SK-N-SH (cell line): ENCODE data around the gene RNU4-1. TPM values are rescaled to one million over a fixed set of nuclear protein-coding genes. Genes with fewer than 3 reads are reported as not detected.

ENCODE experiments used
- CTCF ChIA-PET: fragments of 300-600, 350-600 bp; formaldehyde crosslinking; extraction: SDS; loops from one replicate; lab custom pipeline; 2021; lab: Yijun Ruan, JAX
- POLR2A ChIA-PET: fragments of 350-600 bp; sonication (Branson Sonifier 250); formaldehyde crosslinking; extraction: SDS; loops from one replicate; lab custom pipeline; 2020; ENCODE audit warnings: antibody characterized with exemption, inconsistent platforms; lab: Yijun Ruan, JAX
- DNase-seq: peaks from one replicate; pipeline ENCODE4 v3.0.0; 2012
- H2AFZ ChIP-seq: fragments of 200-600 bp; sonication (generic); 2 replicates; pipeline ENCODE4 v1.8.1; 2016; ENCODE audit warnings: antibody characterized with exemption, mild to moderate bottlenecking, low read depth
- H3F3A ChIP-seq: fragments of 200-600 bp; sonication (generic); replicated peaks from 2 replicates; pipeline ENCODE3; 2016; ENCODE audit warnings: antibody characterized with exemption, mild to moderate bottlenecking; ENCODE audit not compliant: insufficient read depth
- H3K27ac ChIP-seq, 2 experiments: fragments of 200-500 bp in 1 of 2; fragments of 200-600 bp in 1 of 2; sonication (Bioruptor generic) in 1 of 2; sonication (generic), shearing (Covaris generic) in 1 of 2; 2 replicates each; pipeline versions ENCODE4 v1.5.1 to v1.6.1; 2014 to 2016; ENCODE audit warnings: low read depth in 2 of 2, inconsistent platforms in 1 of 2, low read length in 1 of 2, mild to moderate bottlenecking in 1 of 2, mixed read lengths in 1 of 2
- H3K27me3 ChIP-seq: fragments of 200-600 bp; sonication (generic), shearing (Covaris generic); 2 replicates; pipeline ENCODE4 v1.6.1; 2016; ENCODE audit warnings: mixed run types; ENCODE audit not compliant: insufficient read depth
- H3K36me3 ChIP-seq, 2 experiments: fragments of 200-500 bp in 1 of 2; fragments of 200-600 bp in 1 of 2; sonication (Bioruptor generic) in 1 of 2; sonication (generic) in 1 of 2; replicated peaks in 1 of 2; 2 replicates each; pipeline versions ENCODE3 to v1.5.1; 2014 to 2016; ENCODE audit warnings: low read length in 1 of 2, mild to moderate bottlenecking in 1 of 2; ENCODE audit not compliant: insufficient read depth in 2 of 2, control insufficient read depth in 1 of 2
- H3K4me1 ChIP-seq, 2 experiments: fragments of 200-500 bp in 1 of 2; fragments of 200-600 bp in 1 of 2; sonication (Bioruptor generic) in 1 of 2; sonication (generic), shearing (Covaris generic) in 1 of 2; 2 replicates each; pipeline versions ENCODE4 v1.5.1 to v1.6.1; 2014 to 2016; ENCODE audit warnings: low read depth in 1 of 2, low read length in 1 of 2, mixed run types in 1 of 2; ENCODE audit not compliant: insufficient read depth in 2 of 2, control insufficient read depth in 1 of 2
- H3K4me2 ChIP-seq: fragments of 200-600 bp; sonication (generic), shearing (Covaris generic); 2 replicates; pipeline ENCODE4 v1.6.1; 2017; ENCODE audit warnings: mixed run types
- H3K4me3 ChIP-seq, 2 experiments: fragments of 200-500 bp in 1 of 2; fragments of 200-600 bp in 1 of 2; sonication (Bioruptor generic) in 1 of 2; sonication (generic), shearing (Covaris generic) in 1 of 2; 2 replicates each; pipeline versions ENCODE4 v1.5.1 to v1.8.1; 2014 to 2016; ENCODE audit warnings: low read depth in 2 of 2, inconsistent platforms in 1 of 2, low read length in 1 of 2, mild to moderate bottlenecking in 1 of 2, mixed read lengths in 1 of 2, moderate library complexity in 1 of 2
- H3K79me2 ChIP-seq: fragments of 200-600 bp; sonication (generic); 2 replicates; pipeline ENCODE4 v1.8.1; 2017; ENCODE audit warnings: mild to moderate bottlenecking; ENCODE audit not compliant: insufficient read depth
- H3K9ac ChIP-seq: fragments of 200-600 bp; sonication (generic); 2 replicates; pipeline ENCODE4 v1.6.1; 2017; ENCODE audit warnings: mixed run types
- H3K9me2 ChIP-seq: fragments of 200-600 bp; sonication (generic); 2 replicates; pipeline ENCODE4 v1.6.1; 2017; ENCODE audit warnings: mixed run types
- H3K9me3 ChIP-seq: fragments of 200-600 bp; sonication (generic); 2 replicates; pipeline ENCODE4 v1.6.1; 2017; ENCODE audit warnings: mixed run types, mild to moderate bottlenecking, moderate library complexity
- H4K20me1 ChIP-seq: fragments of 200-600 bp; sonication (generic); 2 replicates; pipeline ENCODE4 v1.6.1; 2017; ENCODE audit warnings: mild to moderate bottlenecking, mixed run types; ENCODE audit not compliant: insufficient read depth
- CHD2 ChIP-seq: fragments of 150-350 bp; IDR thresholded peaks from 2 replicates; pipeline ENCODE4 v1.6.1; 2018; ENCODE audit warnings: low read length; ENCODE audit not compliant: partially characterized antibody
- ELF1 ChIP-seq: IDR thresholded peaks from 2 replicates; pipeline ENCODE4 v1.4.0; 2012
- EP300 ChIP-seq, 2 experiments: IDR thresholded peaks; 2 replicates each; pipeline versions ENCODE4 v1.4.0 to v1.6.1; 2012; ENCODE audit warnings: borderline replicate concordance in 1 of 2, low read depth in 1 of 2, low read length in 1 of 2
- FOSL2 ChIP-seq: IDR thresholded peaks from 2 replicates; pipeline ENCODE4 v1.4.0; 2012; ENCODE audit warnings: low read depth, mild to moderate bottlenecking, moderate library complexity, borderline replicate concordance
- FOXJ3 ChIP-seq: sonication (generic); formaldehyde crosslinking; IDR thresholded peaks from 2 replicates; pipeline ENCODE4 v1.5.1; 2020; ENCODE audit warnings: mild to moderate bottlenecking, missing genetic modification reagents
- GATA2 ChIP-seq: sonication (generic); formaldehyde crosslinking; IDR thresholded peaks from 2 replicates; pipeline ENCODE4 v1.5.0; 2020; ENCODE audit warnings: mild to moderate bottlenecking, missing genetic modification reagents
- MAX ChIP-seq: IDR thresholded peaks from 2 replicates; pipeline ENCODE4 v1.4.0; 2012; ENCODE audit warnings: low read depth
- MEF2A ChIP-seq: IDR thresholded peaks from 2 replicates; pipeline ENCODE4 v1.4.0; 2012; ENCODE audit warnings: low read depth, borderline replicate concordance
- PBX3 ChIP-seq: IDR thresholded peaks from 2 replicates; pipeline ENCODE4; 2012
- RAD21 ChIP-seq: IDR thresholded peaks from 2 replicates; pipeline ENCODE4 v1.6.1; 2012; ENCODE audit warnings: mild to moderate bottlenecking, low read length
- RCOR1 ChIP-seq: fragments of 150-350 bp; IDR thresholded peaks from 2 replicates; pipeline ENCODE4 v1.6.1; 2017; ENCODE audit warnings: antibody characterized with exemption, low read length
- SIN3A ChIP-seq: IDR thresholded peaks from 2 replicates; pipeline ENCODE4 v1.6.1; 2012; ENCODE audit warnings: low read depth, mild to moderate bottlenecking, low read length, moderate library complexity, borderline replicate concordance
- TAF1 ChIP-seq: IDR thresholded peaks from 2 replicates; pipeline ENCODE4 v1.6.1; 2012; ENCODE audit warnings: low read depth, mild to moderate bottlenecking, low read length, moderate library complexity, borderline replicate concordance
- TCF12 ChIP-seq: IDR thresholded peaks from 2 replicates; pipeline ENCODE4 v1.4.0; 2012
- TEAD4 ChIP-seq: IDR thresholded peaks from 2 replicates; pipeline ENCODE4 v1.4.0; 2012; ENCODE audit warnings: mild to moderate bottlenecking, borderline replicate concordance; ENCODE audit not compliant: insufficient read depth
- USF2 ChIP-seq: fragments of 150-350 bp; IDR thresholded peaks from 2 replicates; pipeline ENCODE4 v1.6.1; 2017; ENCODE audit warnings: antibody characterized with exemption, low read length, low read depth, borderline replicate concordance
- ZBTB33 ChIP-seq: IDR thresholded peaks from 2 replicates; pipeline ENCODE4 v1.4.0; 2012; ENCODE audit warnings: low read depth, borderline replicate concordance
- WGBS: methylation state at CpG from one replicate; pipeline ENCODE4 v1.1.6; 2017; ENCODE audit warnings: low lambda C conversion rate; 5-methylcytosine and 5-hydroxymethylcytosine counted together
- polyA plus RNA-seq, 3 experiments: library from polyadenylated mRNA; depleted of rRNA; stranded (reverse); fragments of >200 nt; gene quantifications; 2 replicates each; pipeline ENCODE4 v1.2.3, GENCODE V29; 2012

RNU4-1 gene
- polyA plus RNA-seq, 1 of the 3 experiments (the other 2 are of a cell fraction) = not detected

GRCh38 chr12:120287491-120287890 is 5.5 kb downstream of the RNU4-1 start:
- no peak for TF ChIP-seq RAD21
- TF ChIP-seq ZBTB33 = no peak
- TF ChIP-seq MEF2A = no peak
- no peak for TF ChIP-seq RCOR1
- TF ChIP-seq GATA2 = no peak
- no peak for TF ChIP-seq SIN3A
- WGBS = 82% methylated on average over 12 of the region's 12 CpGs
- Histone ChIP-seq H3K4me2 (no peak overlapping the region), H3K4me3 (no peak overlapping the region), H4K20me1 (no peaks in the 10 kb centered on the region), H3F3A (peaks cover 22% of the 10 kb centered on the region), H3K27ac (no peak overlapping the region), H3K27me3 (no peaks in the 10 kb centered on the region), H3K4me1 (peaks cover 0 to 2% of the 10 kb centered on the region in 2 experiments; a peak in 1 of 4 replicates), H3K9me3 (no peaks in the 10 kb centered on the region), H3K36me3 (no peaks in the 10 kb centered on the region), H3K9ac (no peak overlapping the region), H3K79me2 (no peaks in the 10 kb centered on the region), H3K9me2 (no peaks in the 10 kb centered on the region), H2AFZ (no peak overlapping the region)
- CTCF ChIA-PET = interaction anchor here (1.8 to 3.1 kb wide), 3 partner anchors 15 to 59 kb away, joined by 5 to 27 read pairs (median 23); partner anchors contain the start of genes PXN and SIRT4
- POLR2A ChIA-PET = no interaction called here
- DNase-seq = no peak

- Histone ChIP-seq H4K20me1 (no peaks in the 10 kb centered on the region), H3K79me2 (no peaks in the 10 kb centered on the region), H3K27ac (no peak overlapping the region), H3K4me3 (no peak overlapping the region), H3K27me3 (no peaks in the 10 kb centered on the region), H3K9ac (no peak overlapping the region), H3K36me3 (no peaks in the 10 kb centered on the region), H3K4me1 (peaks cover 0 to 2% of the 10 kb centered on the region in 2 experiments; a peak in 1 of 4 replicates), H3K9me3 (no peaks in the 10 kb centered on the region), H3K9me2 (no peaks in the 10 kb centered on the region), H3F3A (peaks cover 17% of the 10 kb centered on the region), H3K4me2 (no peak overlapping the region), H2AFZ (no peak overlapping the region)
- TF ChIP-seq EP300 (IDR thresholded peaks at IDR 0.05; ENCODE audit: borderline replicate concordance in 1 of 2, low read depth in 1 of 2, low read length in 1 of 2) (no peak), RCOR1 (no peak), TAF1 (no peak), ZBTB33 (no peak), TCF12 (no peak), PBX3 (no peak), USF2 (no peak), FOSL2 (no peak), MAX (no peak), FOXJ3 (no peak), CHD2 (no peak), TEAD4 (no peak), ELF1 (no peak)
- POLR2A ChIA-PET = interaction anchor here (0.6 kb wide), 1 partner anchor 22 kb away, joined by 3 read pairs; the partner anchor contains the start of gene PXN
- no peak for DNase-seq
- CTCF ChIA-PET = interaction anchor here (1.1 to 3.1 kb wide), 5 partner anchors 15 to 59 kb away, joined by 3 to 27 read pairs (median 5); partner anchors contain the start of genes PXN and SIRT4
- 76% methylated on average over 7 of the region's 7 CpGs for WGBS
Measured at GRCh38 chr12:120286768-120287490, 6.1 kb downstream of the RNU4-1 start.
